Embryonic facial prominence (tissue), 1 donor: ENCODE data around the gene CAMK1G.

Source experiments
- DNase-seq: peaks from one replicate; pipeline ENCODE4 v3.0.0-alpha.2; 2016; ENCODE audit errors: extremely low spot score

Gene CAMK1G

DNA sequence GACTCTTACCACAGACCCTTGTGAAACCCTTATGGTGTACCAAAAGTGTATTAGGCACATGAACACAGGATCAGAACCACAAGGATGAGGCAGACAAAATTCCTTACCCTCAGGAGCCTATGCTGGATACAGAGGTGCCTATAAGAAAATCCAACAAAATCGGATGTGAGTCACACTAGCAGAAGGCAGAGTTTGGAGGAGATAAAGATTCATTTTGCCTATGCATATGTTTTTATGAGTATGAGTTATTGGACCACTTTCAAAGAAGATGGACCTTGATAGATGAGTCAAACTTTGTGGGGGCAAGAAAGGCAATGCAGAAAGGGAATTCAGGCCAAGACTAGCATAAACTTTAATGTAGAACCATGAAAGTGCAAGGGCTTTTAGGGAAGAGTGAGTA, 17.0 kb downstream of the CAMK1G start:
- no peak for DNase-seq

- DNase-seq, result no peak
Measured at GRCh38 chr1:209601809-209602657, 18.5 kb downstream of the CAMK1G start.

- no peak for DNase-seq
Measured at GRCh38 chr1:209603877-209604276, 20.4 kb downstream of the CAMK1G start.

DNA sequence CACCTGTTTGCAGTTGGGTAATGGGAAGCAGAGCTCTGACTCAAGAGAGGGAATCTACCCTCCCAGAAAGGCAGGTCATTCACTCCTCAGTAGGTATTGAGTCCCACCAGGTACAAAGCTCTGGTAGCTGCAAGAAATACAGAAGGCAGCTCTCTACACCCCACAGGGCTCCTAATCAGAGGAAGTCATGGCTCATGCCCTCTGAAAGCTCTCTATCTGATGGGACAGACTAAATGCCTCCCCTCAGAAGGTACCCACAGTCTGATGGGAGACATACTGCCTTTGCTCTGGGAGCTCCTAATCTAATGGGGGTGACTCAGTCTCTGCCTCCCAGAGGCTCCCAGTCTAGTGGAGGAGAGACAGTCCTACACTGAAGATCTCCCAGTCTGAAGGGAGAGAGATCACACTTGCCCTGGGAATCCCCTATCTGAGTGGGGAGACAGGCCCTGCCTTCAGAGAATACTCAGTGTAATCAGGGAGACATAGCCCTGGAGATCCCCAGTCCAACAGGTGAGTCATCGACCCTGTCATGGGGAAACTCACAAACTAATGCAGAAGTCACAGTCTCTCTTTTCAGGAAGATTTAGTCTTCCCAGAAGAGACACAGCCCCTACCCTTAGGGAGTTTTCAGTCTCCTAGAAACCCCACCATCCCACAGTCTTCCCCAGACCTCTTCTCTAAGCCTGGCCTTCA, 23.7 kb downstream of the CAMK1G start:
- no peak for DNase-seq

- DNase-seq, result no peak
Measured at GRCh38 chr1:209607795-209608178, 24.3 kb downstream of the CAMK1G start.

DNA sequence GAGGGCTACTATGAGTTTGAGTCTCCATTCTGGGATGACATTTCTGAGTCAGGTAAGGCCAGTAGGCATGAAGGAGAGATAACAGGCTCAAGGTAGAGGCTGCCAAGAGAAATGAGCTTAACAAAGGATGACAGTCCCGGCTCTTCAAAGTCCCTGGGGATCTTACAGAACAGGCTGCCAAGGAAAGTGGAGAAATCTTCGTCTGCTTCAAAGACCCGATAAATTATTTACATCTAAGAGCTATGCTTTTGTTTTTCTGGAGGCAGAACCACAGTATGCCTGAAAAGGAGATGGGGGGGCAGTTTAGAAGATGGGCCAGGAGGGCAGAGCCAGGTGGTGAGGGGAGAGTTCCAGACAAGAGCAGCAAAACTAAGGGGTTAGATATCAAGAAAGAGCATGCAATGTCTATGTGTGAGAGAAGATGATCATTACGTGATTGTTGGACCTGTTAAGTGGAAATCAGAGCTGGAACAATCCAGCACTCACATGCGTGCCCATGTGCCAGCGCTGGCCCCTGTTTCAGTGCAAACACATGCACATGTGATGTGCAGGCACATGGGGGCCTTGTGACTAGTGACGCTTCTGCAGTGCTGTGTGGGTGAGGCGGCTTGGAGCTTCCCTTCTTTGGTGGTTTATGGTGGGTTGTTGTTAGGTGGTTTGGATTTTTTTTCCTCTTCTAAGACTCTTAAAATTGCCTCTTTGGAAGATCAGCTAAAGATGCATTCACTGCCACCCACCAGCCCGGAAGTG, 25.7 kb downstream of the CAMK1G start:
- DNase-seq, result no peak

- no peak for DNase-seq
Measured at GRCh38 chr1:209609791-209610630, 26.5 kb downstream of the CAMK1G start.

GRCh38 chr1:209610631-209610905, 27.1 kb downstream of the CAMK1G start:
- no peak for DNase-seq

DNA sequence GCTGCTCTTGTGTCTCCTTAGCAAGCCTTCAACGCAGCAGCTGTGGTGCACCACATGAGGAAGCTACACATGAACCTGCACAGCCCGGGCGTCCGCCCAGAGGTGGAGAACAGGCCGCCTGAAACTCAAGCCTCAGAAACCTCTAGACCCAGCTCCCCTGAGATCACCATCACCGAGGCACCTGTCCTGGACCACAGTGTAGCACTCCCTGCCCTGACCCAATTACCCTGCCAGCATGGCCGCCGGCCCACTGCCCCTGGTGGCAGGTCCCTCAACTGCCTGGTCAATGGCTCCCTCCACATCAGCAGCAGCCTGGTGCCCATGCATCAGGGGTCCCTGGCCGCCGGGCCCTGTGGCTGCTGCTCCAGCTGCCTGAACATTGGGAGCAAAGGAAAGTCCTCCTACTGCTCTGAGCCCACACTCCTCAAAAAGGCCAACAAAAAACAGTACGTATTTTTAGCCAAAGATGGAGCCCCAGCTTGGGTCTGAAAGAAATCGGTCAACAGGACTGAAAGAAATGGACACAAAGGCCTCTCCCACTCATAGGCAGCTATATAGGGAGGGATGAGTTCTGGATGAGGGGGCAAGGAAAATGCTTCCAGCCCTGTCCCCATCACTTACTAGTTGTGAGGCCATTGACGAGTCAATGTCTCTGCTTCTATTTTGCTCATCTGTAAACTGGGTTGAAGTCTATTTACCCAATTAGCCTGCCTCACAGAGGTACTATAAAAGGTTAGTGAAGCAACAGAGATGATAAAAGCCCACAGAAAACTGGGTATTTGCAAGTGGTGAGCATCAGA, 28.5 kb downstream of the CAMK1G start:
- no peak for DNase-seq

DNA sequence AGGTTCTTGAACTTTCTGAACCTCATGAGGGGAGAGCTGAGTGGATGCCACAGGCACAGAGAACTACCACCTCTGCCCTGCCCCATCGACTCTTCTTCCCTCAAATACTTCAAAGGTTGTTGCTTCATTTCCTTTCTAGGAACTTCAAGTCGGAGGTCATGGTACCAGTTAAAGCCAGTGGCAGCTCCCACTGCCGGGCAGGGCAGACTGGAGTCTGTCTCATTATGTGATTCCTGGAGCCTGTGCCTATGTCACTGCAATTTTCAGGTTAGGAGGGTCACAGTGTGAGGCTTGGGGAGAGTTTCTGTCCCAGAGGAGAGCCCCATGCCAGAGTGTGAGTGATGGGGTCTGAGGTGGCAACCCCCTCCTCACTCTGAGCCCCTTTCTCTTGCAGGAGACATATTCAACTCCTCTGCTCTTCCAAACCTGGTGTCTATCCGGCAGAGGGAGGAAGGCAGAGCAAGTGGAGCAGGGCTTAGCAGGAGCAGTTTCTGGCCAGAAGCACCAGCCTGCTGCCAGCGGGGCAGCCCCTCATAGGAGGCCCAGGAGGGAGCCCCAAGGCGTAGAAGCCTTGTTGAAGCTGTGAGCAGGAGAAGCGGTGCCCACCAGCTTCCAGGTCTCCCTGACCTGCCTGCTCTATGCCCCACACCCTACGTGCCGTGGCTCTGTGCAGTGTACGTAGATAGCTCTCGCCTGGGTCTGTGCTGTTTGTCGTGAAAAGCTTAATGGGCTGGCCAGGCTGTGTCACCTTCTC, 29.3 kb downstream of the CAMK1G start:
- no peak for DNase-seq

- DNase-seq, result no peak
Measured at GRCh38 chr1:209613400-209614150, 30.1 kb downstream of the CAMK1G start.

DNA sequence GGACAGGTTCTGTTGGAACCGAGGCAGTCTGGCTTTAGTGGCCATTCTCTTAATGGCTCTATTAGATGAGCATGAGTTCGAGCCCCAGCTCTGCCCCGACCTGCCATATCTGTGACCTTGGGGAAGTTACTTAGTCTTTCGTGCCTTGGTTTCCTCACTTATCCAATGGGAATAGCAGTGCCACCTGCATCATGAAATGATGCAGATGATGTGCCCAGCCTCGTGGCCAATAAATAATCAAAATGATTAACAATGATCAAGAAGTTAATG, 30.6 kb downstream of the CAMK1G start:
- DNase-seq, result no peak

DNA sequence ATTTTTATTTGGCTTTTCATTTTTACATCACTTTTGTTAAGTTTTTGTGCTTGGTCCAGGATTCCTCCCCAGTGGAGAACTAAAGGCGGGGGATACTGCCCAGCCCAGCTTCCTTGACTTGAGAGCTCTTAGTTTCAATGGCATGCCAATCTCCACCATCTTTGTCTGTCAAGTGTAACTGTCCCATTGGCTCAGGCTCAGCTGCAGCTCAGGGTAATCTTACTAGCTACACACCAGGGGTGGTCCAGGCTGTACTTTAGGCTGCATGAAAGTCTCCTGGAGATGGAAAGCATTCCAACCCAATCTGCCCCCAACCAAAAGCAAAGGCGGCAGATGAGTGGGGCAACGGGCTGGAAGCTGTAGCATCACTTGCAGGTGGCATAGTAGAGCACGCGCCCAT, 31.4 kb downstream of the CAMK1G start:
- no peak for DNase-seq

DNA sequence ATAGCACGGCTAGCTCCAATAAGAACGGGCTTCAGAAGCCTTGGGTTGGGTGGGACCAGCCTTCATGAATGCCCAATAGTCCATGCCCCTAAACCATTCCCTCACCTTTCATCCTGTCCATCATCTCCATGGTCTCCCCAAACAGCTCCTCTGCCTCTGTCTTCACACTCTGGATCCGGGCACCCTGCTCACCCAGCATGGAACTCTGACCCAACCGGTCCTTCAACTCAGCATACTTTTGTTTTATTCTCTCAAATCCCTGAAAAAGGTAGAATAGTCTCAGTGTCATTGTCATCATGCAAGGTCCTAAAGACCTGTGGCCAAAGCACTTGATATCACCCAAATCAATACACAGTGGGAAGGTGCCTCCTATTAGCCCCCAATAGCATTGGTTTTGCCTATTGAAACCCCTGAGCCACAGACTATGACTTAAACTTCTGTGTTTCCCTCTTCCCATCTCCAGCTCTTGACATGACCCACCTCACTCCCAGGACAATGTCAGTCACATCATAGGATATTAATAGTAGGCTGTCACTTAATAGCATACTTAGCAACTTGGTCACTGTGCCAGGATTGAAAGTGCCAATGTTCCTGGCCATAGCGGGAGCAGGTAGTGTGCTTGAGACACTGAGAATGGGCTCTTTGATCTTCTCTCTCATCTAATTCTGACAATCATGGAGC, 33.0 kb downstream of the CAMK1G start:
- no peak for DNase-seq

- no peak for DNase-seq
Measured at GRCh38 chr1:209617047-209617673, 33.6 kb downstream of the CAMK1G start.

DNA sequence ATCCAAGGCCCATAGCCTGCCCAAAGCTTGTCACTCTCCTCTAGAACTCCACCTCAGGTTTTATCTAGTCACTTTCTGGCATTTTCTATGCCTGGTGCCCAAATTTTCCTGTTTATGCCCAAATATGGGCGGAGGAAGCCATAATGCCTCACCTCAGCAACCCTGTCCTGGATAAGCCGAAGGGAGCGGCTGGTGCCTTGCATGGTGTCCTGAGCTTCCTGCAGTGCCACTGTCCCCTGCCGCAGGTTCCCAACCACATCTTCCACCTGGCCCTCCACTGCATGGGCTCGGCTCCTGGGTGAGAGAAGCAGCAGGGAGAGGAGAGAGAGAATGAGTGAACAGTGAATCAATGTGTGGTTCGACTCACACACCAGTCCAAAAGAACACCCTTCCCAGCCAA, 34.2 kb downstream of the CAMK1G start:
- DNase-seq, result no peak

- DNase-seq, result no peak
Measured at GRCh38 chr1:209618291-209618690, 34.8 kb downstream of the CAMK1G start.

GRCh38 chr1:209618756-209619420, 35.4 kb downstream of the CAMK1G start:
- no peak for DNase-seq
